HuH-7 (cell line): Measurements from ENCODE around the gene RHPN2.

Experiments
- DNase-seq: peaks from one replicate; pipeline ENCODE4 v3.0.0; 2011; ENCODE audit warnings: low spot score

The RHPN2 gene

GRCh38 chr19:33064792-33065550, at the start of gene RHPN2:
Gene RHPN2 (minus strand): TSS chr19:33064888. CDS start chr19:33064852, 36 bp downstream.
- peak; percentile 97 for DNase-seq

GRCh38 chr19:33114312-33114711, 49.6 kb upstream of the RHPN2 start:
- DNase-seq: no peak

- no peak for DNase-seq
Observed at GRCh38 chr19:33111587-33111986, 46.9 kb upstream of the RHPN2 start.

- no peak for DNase-seq
Observed at GRCh38 chr19:33110137-33110910, 45.6 kb upstream of the RHPN2 start.

- no peak for DNase-seq
Observed at GRCh38 chr19:33108161-33108560, 43.5 kb upstream of the RHPN2 start.

GRCh38 chr19:33102893-33103292, 38.2 kb upstream of the RHPN2 start:
- no peak for DNase-seq

- peak; percentile 84 for DNase-seq
Observed at GRCh38 chr19:33100894-33101644, 36.4 kb upstream of the RHPN2 start.

- DNase-seq: no peak
Observed at GRCh38 chr19:33098055-33098534, 33.4 kb upstream of the RHPN2 start.

- DNase-seq: no peak
Observed at GRCh38 chr19:33096005-33096404, 31.3 kb upstream of the RHPN2 start.

GRCh38 chr19:33094436-33095067, 29.9 kb upstream of the RHPN2 start:
- DNase-seq: no peak

- DNase-seq: no peak
Observed at GRCh38 chr19:33093420-33094210, 28.9 kb upstream of the RHPN2 start.

GRCh38 chr19:33090179-33090578, 25.5 kb upstream of the RHPN2 start:
- no peak for DNase-seq

GRCh38 chr19:33089010-33089409, 24.3 kb upstream of the RHPN2 start:
- DNase-seq: no peak

GRCh38 chr19:33086955-33087354, 22.3 kb upstream of the RHPN2 start:
- no peak for DNase-seq

- no peak for DNase-seq
Observed at GRCh38 chr19:33085570-33086128, 21.0 kb upstream of the RHPN2 start.

- peak; percentile 95 for DNase-seq
Observed at GRCh38 chr19:33080761-33081681, 16.3 kb upstream of the RHPN2 start, which contains the start of gene GPATCH1. Gene GPATCH1 (plus strand): TSS chr19:33081181. CDS start chr19:33081194, 13 bp downstream.

GRCh38 chr19:33075519-33075918, 10.8 kb upstream of the RHPN2 start:
- no peak for DNase-seq

GRCh38 chr19:33071887-33072286, 7.2 kb upstream of the RHPN2 start:
- no peak for DNase-seq

GRCh38 chr19:33067121-33067520, 2.4 kb upstream of the RHPN2 start:
- no peak for DNase-seq

- DNase-seq: no peak
Observed at GRCh38 chr19:33066543-33066942, 1.9 kb upstream of the RHPN2 start.
